IMR-90 (cell line): ENCODE measurements around the gene RSBN1L. TPM values are rescaled to one million over a fixed set of nuclear protein-coding genes. Genes with fewer than 3 reads are reported as not detected.
A peak's percentile ranks its signal among the peaks of the same experiment; 100 is the strongest.

Source experiments
- ATAC-seq: fragments of 200-7000 bp; cut with Tn5 transposase; 2 replicates; pipeline ENCODE4 v1.9.1; 2020; ENCODE audit warnings: low read depth, mild to moderate bottlenecking, moderate library complexity
- BruUV-seq: library from RNA; stranded (reverse); fragments of 400-500 nt; replicated peaks from 2 replicates; lab custom pipeline; 2021; lab: Mats Ljungman, UMichigan
- CTCF ChIA-PET: fragments of 300-600 bp; formaldehyde crosslinking; extraction: SDS; loops from one replicate; lab custom pipeline; 2021; ENCODE audit warnings: antibody characterized with exemption; lab: Yijun Ruan, JAX
- POLR2A ChIA-PET: fragments of 300-600 bp; sonication (Branson Sonifier 250); formaldehyde crosslinking; loops from one replicate; lab custom pipeline; 2022; ENCODE audit warnings: antibody characterized with exemption; ENCODE audit not compliant: unreplicated experiment; lab: Charles Lee
- DNase-seq: peaks from one replicate; pipeline ENCODE4 v3.0.0; 2013
- H2AFZ ChIP-seq: replicated peaks from 2 replicates; pipeline ENCODE3; 2013; ENCODE audit warnings: low read length, mild to moderate bottlenecking; ENCODE audit not compliant: poor library complexity
- H2AK5ac ChIP-seq: 2 replicates; pipeline ENCODE4 v1.6.1; 2013; ENCODE audit warnings: low read depth, low read length, inconsistent platforms
- H2AK9ac ChIP-seq: replicated peaks from 2 replicates; pipeline ENCODE3; 2013; ENCODE audit warnings: mild to moderate bottlenecking, low read depth, low read length, moderate library complexity; ENCODE audit not compliant: poor library complexity
- H2BK120ac ChIP-seq: 2 replicates; pipeline ENCODE4 v1.6.1; 2013; ENCODE audit warnings: low read depth, low read length, inconsistent platforms
- H2BK15ac ChIP-seq: 3 replicates; pipeline ENCODE4 v1.6.1; 2013; ENCODE audit warnings: low read depth, low read length, inconsistent platforms
- H2BK20ac ChIP-seq: 2 replicates; pipeline ENCODE4 v1.6.1; 2013; ENCODE audit warnings: low read depth, mild to moderate bottlenecking, inconsistent platforms, low read length, moderate library complexity
- H2BK5ac ChIP-seq: 2 replicates; pipeline ENCODE4 v1.6.1; 2013; ENCODE audit warnings: mild to moderate bottlenecking, low read depth, low read length, inconsistent platforms; ENCODE audit not compliant: poor library complexity, severe bottlenecking
- H3K14ac ChIP-seq: replicated peaks from 2 replicates; pipeline ENCODE4 v1.6.1; 2013; ENCODE audit warnings: low read depth, low read length, inconsistent platforms
- H3K18ac ChIP-seq: 2 replicates; pipeline ENCODE4 v1.6.1; 2013; ENCODE audit warnings: low read depth, low read length, control low read depth
- H3K23ac ChIP-seq: 2 replicates; pipeline ENCODE4 v1.6.1; 2013; ENCODE audit warnings: low read depth, low read length, inconsistent platforms
- H3K27ac ChIP-seq: 2 replicates; pipeline ENCODE4 v1.5.1; 2013; ENCODE audit warnings: mild to moderate bottlenecking, control low read depth, low read length; ENCODE audit not compliant: insufficient read depth
- H3K27me3 ChIP-seq: 2 replicates; pipeline ENCODE4 v1.6.1; 2013; ENCODE audit warnings: low read length; ENCODE audit not compliant: control insufficient read depth, insufficient read depth
- H3K36me3 ChIP-seq: 2 replicates; pipeline ENCODE4 v1.6.1; 2013; ENCODE audit warnings: low read length, mixed read lengths; ENCODE audit not compliant: control insufficient read depth, insufficient read depth
- H3K4ac ChIP-seq: 2 replicates; pipeline ENCODE4 v1.6.1; 2013; ENCODE audit warnings: low read depth, low read length, inconsistent platforms
- H3K4me1 ChIP-seq: 2 replicates; pipeline ENCODE4 v1.6.1; 2013; ENCODE audit warnings: low read length, mixed read lengths; ENCODE audit not compliant: control insufficient read depth, insufficient read depth
- H3K4me2 ChIP-seq: 2 replicates; pipeline ENCODE4 v1.6.1; 2013; ENCODE audit warnings: low read depth, mild to moderate bottlenecking, control low read depth, low read length, moderate library complexity
- H3K4me3 ChIP-seq: 2 replicates; pipeline ENCODE4 v1.5.1; 2013; ENCODE audit warnings: low read depth, mild to moderate bottlenecking, control low read depth, low read length, moderate library complexity; ENCODE audit not compliant: insufficient read depth
- H3K56ac ChIP-seq: 2 replicates; pipeline ENCODE4 v1.6.1; 2013; ENCODE audit warnings: low read length, inconsistent platforms; ENCODE audit not compliant: insufficient read depth; ENCODE audit errors: extremely low read depth
- H3K79me1 ChIP-seq, 2 experiments: 2 replicates each; pipeline ENCODE4 v1.6.1; 2013; ENCODE audit warnings: low read length in 2 of 2, inconsistent platforms in 1 of 2, low read depth in 1 of 2
- H3K9ac ChIP-seq: 2 replicates; pipeline ENCODE4 v1.6.1; 2013; ENCODE audit warnings: low read depth, low read length, control low read depth
- H3K9me1 ChIP-seq: 2 replicates; pipeline ENCODE4 v1.6.1; 2013; ENCODE audit warnings: low read length, inconsistent platforms; ENCODE audit not compliant: insufficient read depth
- H3K9me3 ChIP-seq: 2 replicates; pipeline ENCODE4 v1.6.1; 2013; ENCODE audit warnings: low read length; ENCODE audit not compliant: control insufficient read depth, insufficient read depth
- H4K20me1 ChIP-seq: 2 replicates; pipeline ENCODE4 v1.6.1; 2013; ENCODE audit warnings: low read length, inconsistent platforms; ENCODE audit not compliant: insufficient read depth
- H4K5ac ChIP-seq: 2 replicates; pipeline ENCODE4 v1.6.1; 2013; ENCODE audit warnings: mild to moderate bottlenecking, low read depth, low read length, control low read depth
- H4K8ac ChIP-seq, 2 experiments: 2 replicates each; pipeline ENCODE4 v1.6.1; 2013; ENCODE audit warnings: low read depth in 2 of 2, low read length in 2 of 2, control low read depth in 1 of 2, inconsistent platforms in 1 of 2
- H4K91ac ChIP-seq: 2 replicates; pipeline ENCODE4 v1.6.1; 2013; ENCODE audit warnings: low read depth, low read length, inconsistent platforms; ENCODE audit not compliant: insufficient read depth
- BHLHE40 ChIP-seq: fragments of 150-350 bp; IDR thresholded peaks from 2 replicates; pipeline ENCODE4 v1.6.1; 2016; ENCODE audit warnings: mild to moderate bottlenecking, low read depth, low read length
- CEBPB ChIP-seq: IDR thresholded peaks from 2 replicates; pipeline ENCODE4 v1.6.1; 2012; ENCODE audit warnings: low read depth, low read length, improper control_type of control experiment
- CHD1 ChIP-seq: IDR thresholded peaks from 2 replicates; pipeline ENCODE4 v1.6.1; 2012; ENCODE audit warnings: low read depth, low read length, improper control_type of control experiment
- ELK1 ChIP-seq: fragments of 150-350 bp; IDR thresholded peaks from 2 replicates; pipeline ENCODE4 v1.6.1; 2016; ENCODE audit warnings: low read depth, mild to moderate bottlenecking, low read length, moderate library complexity, borderline replicate concordance
- FOS ChIP-seq: fragments of 150-350 bp; IDR thresholded peaks from 2 replicates; pipeline ENCODE4 v1.6.1; 2016; ENCODE audit warnings: low read depth, low read length
- MAFK ChIP-seq: IDR thresholded peaks from 2 replicates; pipeline ENCODE4 v1.6.1; 2012; ENCODE audit warnings: low read depth, low read length, improper control_type of control experiment
- MXI1 ChIP-seq: IDR thresholded peaks from 2 replicates; pipeline ENCODE4 v1.6.1; 2012; ENCODE audit warnings: low read depth, mild to moderate bottlenecking, low read length, moderate library complexity, borderline replicate concordance
- NFE2L2 ChIP-seq: fragments of 150-350 bp; IDR thresholded peaks from 2 replicates; pipeline ENCODE4 v1.6.1; 2016; ENCODE audit warnings: low read depth, mild to moderate bottlenecking, low read length
- RAD21 ChIP-seq: IDR thresholded peaks from 2 replicates; pipeline ENCODE4 v1.6.1; 2012; ENCODE audit warnings: low read length, improper control_type of control experiment
- SMC3 ChIP-seq: fragments of 150-350 bp; IDR thresholded peaks from 2 replicates; pipeline ENCODE4 v1.6.1; 2016; ENCODE audit warnings: low read depth, mild to moderate bottlenecking, antibody characterized with exemption, low read length, moderate library complexity
- USF2 ChIP-seq: fragments of 150-350 bp; IDR thresholded peaks from 2 replicates; pipeline ENCODE4 v1.6.1; 2017; ENCODE audit warnings: mild to moderate bottlenecking, antibody characterized with exemption, low read length, low read depth
- WGBS, 2 experiments: methylation state at CpG; one replicate each; pipeline versions ENCODE4 v1.1.5 to v1.1.7; 2013; ENCODE audit warnings: missing lambda C conversion rate in 2 of 2; ENCODE audit not compliant: insufficient read length in 1 of 2; ENCODE audit errors: extremely low coverage in 2 of 2; 5-methylcytosine and 5-hydroxymethylcytosine counted together
- dilution Hi-C: fragments of 300-500 bp; cut with HindIII; formaldehyde crosslinking; loops from one replicate; pipeline ENCODE4 v1.14.3; 2018; ENCODE audit warnings: low sequenced_read_pairs; ENCODE audit not compliant: unreplicated experiment
- in situ Hi-C: fragments of 300-500 bp; cut with MboI; formaldehyde crosslinking; loops from 3 replicates; pipeline ENCODE4 v1.14.3; 2019; ENCODE audit warnings: low sequenced_read_pairs, inconsistent platforms, mixed read lengths
- intact Hi-C: fragments of 100-400 bp; cut with micrococcal nuclease; formaldehyde crosslinking; loops from 2 replicates; pipeline ENCODE4 v1.10.0; 2022
- polyA plus RNA-seq, 3 experiments: library from polyadenylated mRNA; depleted of rRNA; stranded (reverse); fragments of >200 nt; gene quantifications; 2 replicates each; pipeline ENCODE4 v1.2.3, GENCODE V29; 2012; ENCODE audit warnings: low replicate concordance in 1 of 3
- total RNA-seq: library from RNA; depleted of rRNA; stranded (reverse); fragments of >200 nt; gene quantifications from 2 replicates; pipeline ENCODE4 v1.2.3, GENCODE V29; 2012

Gene RSBN1L
- total and polyA plus RNA-seq, 2 of the 4 experiments (the other 2 are of a cell fraction), result 7.8 to 14.7 TPM

- no peak overlapping the region for H3K4me2 ChIP-seq
- no peak overlapping the region for H2AFZ ChIP-seq
- H2BK15ac ChIP-seq, result no peak overlapping the region
- H3K9ac ChIP-seq, result no peak overlapping the region
- no peaks in the 10 kb centered on the region for H3K9me3 ChIP-seq
- DNase-seq (no peak), ATAC-seq (no peak)
- dilution Hi-C loops (no loop called here), intact Hi-C loops (no loop called here), in situ Hi-C loops (no loop called here)
- H2BK120ac ChIP-seq, result no peak overlapping the region
- CTCF ChIA-PET, result interaction anchor here (1.2 kb wide), 1 partner anchor 11 kb away, joined by 3 read pairs; no protein-coding TSS in a partner anchor
- H3K79me1 ChIP-seq, result peaks cover 22 to 54% of the 10 kb centered on the region in 2 experiments
- H4K91ac ChIP-seq, result no peak overlapping the region
- no peak overlapping the region for H3K18ac ChIP-seq
- no peaks in the 10 kb centered on the region for H3K4me1 ChIP-seq
- no peak overlapping the region for H3K14ac ChIP-seq
- no peak overlapping the region for H2AK9ac ChIP-seq
- peaks cover 20% of the 10 kb centered on the region; the same call in 1 of the 2 replicates for H4K20me1 ChIP-seq
- H3K4ac ChIP-seq, result no peak overlapping the region
- no peak for TF ChIP-seq FOS
- no peak for TF ChIP-seq SMC3
- TF ChIP-seq NFE2L2, result no peak
- TF ChIP-seq CHD1, result no peak
- TF ChIP-seq USF2, result no peak
- TF ChIP-seq MXI1, result no peak
- TF ChIP-seq ELK1, result no peak
- no peak for TF ChIP-seq BHLHE40
- TF ChIP-seq CEBPB, result no peak
- no peak for TF ChIP-seq RAD21
- no peak for TF ChIP-seq MAFK
- H2BK5ac ChIP-seq, result no peak overlapping the region
- no peak overlapping the region for H2AK5ac ChIP-seq
- H3K9me1 ChIP-seq, result peaks cover 12% of the 10 kb centered on the region; the same call in 1 of the 2 replicates
- no peak overlapping the region for H4K8ac ChIP-seq
- H3K27me3 ChIP-seq, result no peaks in the 10 kb centered on the region
- no peak overlapping the region for H3K56ac ChIP-seq
- whole genome bisulfite sequencing, 2 experiments, result no CpG with 5 or more reads among the region's 3 CpGs
- no peak overlapping the region for H3K4me3 ChIP-seq
- no peak overlapping the region for H4K5ac ChIP-seq
- 0 out of 2 replicates have a peak overlapping the region, but pooled peaks have one; percentile 45 for H3K23ac ChIP-seq
- no TSS peak for BruUV-seq
- H3K27ac ChIP-seq, result no peak overlapping the region
- H2BK20ac ChIP-seq, result no peak overlapping the region
- POLR2A ChIA-PET, result no interaction called here
- peaks cover 7% of the 10 kb centered on the region for H3K36me3 ChIP-seq
Measured at GRCh38 chr7:77710067-77710466, 13.8 kb downstream of the RSBN1L start.
